K562 (cell line): ENCODE results near the gene XBP1. TPM values are rescaled to one million over a fixed set of nuclear protein-coding genes. Genes with fewer than 3 reads are reported as not detected.

ENCODE experiments used
- ATAC-seq: fragments of 200-7000 bp; cut with Tn5 transposase; 3 replicates; pipeline ENCODE4 v1.9.1; 2020; ENCODE audit warnings: moderate library complexity
- BruUV-seq: library from RNA; stranded (reverse); fragments of 400-500 nt; replicated peaks from 2 replicates; lab custom pipeline; 2021; lab: Mats Ljungman, UMichigan
- CTCF ChIA-PET: fragments of 300-600 bp; formaldehyde crosslinking; extraction: SDS; loops from one replicate; lab custom pipeline; 2021; ENCODE audit warnings: low intra/inter-chr PET ratio; lab: Yijun Ruan, JAX
- POLR2A ChIA-PET: fragments of 300-600, 350-650 bp; sonication (Branson Sonifier 250); formaldehyde crosslinking; extraction: SDS; loops from one replicate; lab custom pipeline; 2021; ENCODE audit warnings: antibody characterized with exemption, inconsistent platforms; lab: Yijun Ruan, JAX
- DNase-seq, 4 experiments: peaks; one replicate each; pipeline versions ENCODE4 v3.0.0 to v3.0.0-alpha.2; 2011 to 2018; ENCODE audit warnings: low spot score in 3 of 4, mixed read lengths in 3 of 4; ENCODE audit errors: extremely low read depth in 1 of 4
- FAIRE-seq: peaks from 2 replicates; lab custom pipeline; 2011; peaks lifted over from hg19 to GRCh38; lab: Jason Lieb, UNC
- H2AFZ ChIP-seq: 2 replicates; pipeline ENCODE4 v1.6.0; 2011; ENCODE audit warnings: low read depth, low read length, control low read depth, inconsistent platforms
- H3K27ac ChIP-seq: fragments of 200-600 bp; 3 replicates; pipeline ENCODE4 v1.8.0; 2011; ENCODE audit warnings: low read depth, mild to moderate bottlenecking, control low read depth, inconsistent platforms, low read length, moderate library complexity, mixed read lengths; ENCODE audit errors: extremely low read depth
- H3K27me3 ChIP-seq, 2 experiments: fragments of 300-600 bp in 1 of 2; 2 replicates in 1 of 2; 3 replicates in 1 of 2; pipeline versions ENCODE4 v1.6.0 to v1.8.0; 2011; ENCODE audit warnings: inconsistent platforms in 2 of 2, low read length in 2 of 2, mild to moderate bottlenecking in 1 of 2, mixed read lengths in 1 of 2, moderate library complexity in 1 of 2; ENCODE audit not compliant: control insufficient read depth in 2 of 2, insufficient read depth in 2 of 2
- H3K36me3 ChIP-seq: fragments of 300-600 bp; 3 replicates; pipeline ENCODE4 v1.8.0; 2011; ENCODE audit warnings: mild to moderate bottlenecking, low read length, inconsistent platforms; ENCODE audit not compliant: control insufficient read depth, insufficient read depth
- H3K4me1 ChIP-seq, 2 experiments: fragments of 200-600 bp in 1 of 2; replicated peaks in 1 of 2; 2 replicates in 1 of 2; 3 replicates in 1 of 2; pipeline versions ENCODE4 v1.5.1 to v1.8.0; 2011; ENCODE audit warnings: inconsistent platforms in 2 of 2, low read length in 2 of 2, mild to moderate bottlenecking in 1 of 2, mixed read lengths in 1 of 2, moderate library complexity in 1 of 2; ENCODE audit not compliant: control insufficient read depth in 2 of 2, insufficient read depth in 2 of 2
- H3K4me2 ChIP-seq: 2 replicates; pipeline ENCODE4 v1.6.1; 2011; ENCODE audit warnings: low read length, control low read depth, inconsistent platforms, mixed read lengths; ENCODE audit not compliant: insufficient read depth
- H3K4me3 ChIP-seq: fragments of 200-600 bp; sonication (generic), shearing (Covaris generic); 2 replicates; pipeline ENCODE4 v1.5.1; 2016; ENCODE audit warnings: control low read depth, inconsistent platforms
- H3K79me2 ChIP-seq: fragments of 200-600 bp; 3 replicates; pipeline ENCODE4 v1.8.0; 2011; ENCODE audit warnings: low read length, inconsistent platforms; ENCODE audit not compliant: control insufficient read depth, insufficient read depth
- H3K9ac ChIP-seq, 2 experiments: 2 replicates each; pipeline versions ENCODE4 v1.6.0 to v1.6.1; 2011; ENCODE audit warnings: low read depth in 2 of 2, low read length in 2 of 2, control low read depth in 1 of 2, inconsistent platforms in 1 of 2, mild to moderate bottlenecking in 1 of 2, mixed read lengths in 1 of 2; ENCODE audit not compliant: insufficient read depth in 1 of 2
- H3K9me1 ChIP-seq: one replicate; pipeline ENCODE4 v1.6.0; 2011; ENCODE audit warnings: inconsistent platforms, mild to moderate bottlenecking, low read length, moderate library complexity; ENCODE audit not compliant: control insufficient read depth, insufficient read depth
- H3K9me3 ChIP-seq: replicated peaks from 2 replicates; pipeline ENCODE4 v1.5.1; 2011; ENCODE audit warnings: low read depth, low read length, inconsistent platforms; ENCODE audit not compliant: control insufficient read depth, insufficient read depth
- H4K20me1 ChIP-seq: replicated peaks from 2 replicates; pipeline ENCODE4 v1.6.1; 2011; ENCODE audit warnings: low read length, inconsistent platforms, mixed read lengths; ENCODE audit not compliant: control insufficient read depth, insufficient read depth
- C11orf30 ChIP-seq: fragments of 450-650 bp; IDR thresholded peaks from 2 replicates; pipeline ENCODE4 v1.6.1; 2016; ENCODE audit warnings: low read depth, mild to moderate bottlenecking
- DIDO1 ChIP-seq: fragments of 450-650 bp; IDR thresholded peaks from 2 replicates; pipeline ENCODE4 v1.6.1; 2016; ENCODE audit warnings: low read depth, missing biosample characterization, missing genetic modification characterization
- HEY1 ChIP-seq: fragments of 250-450 bp; sonication (Bioruptor Pico); IDR thresholded peaks from 2 replicates; pipeline ENCODE4 v1.5.0; 2020; ENCODE audit warnings: mild to moderate bottlenecking, moderate library complexity, borderline replicate concordance
- HIVEP1 ChIP-seq: fragments of 250-450 bp; sonication (Bioruptor Pico); IDR thresholded peaks from 2 replicates; pipeline ENCODE4 v1.4.0; 2020; ENCODE audit warnings: mild to moderate bottlenecking
- KAT7 ChIP-seq: sonication (generic); formaldehyde crosslinking; IDR thresholded peaks from 2 replicates; pipeline ENCODE4 v1.8.0; 2022; ENCODE audit warnings: missing genetic modification reagents, mild to moderate bottlenecking, borderline replicate concordance
- KLF16 ChIP-seq: IDR thresholded peaks from 2 replicates; pipeline ENCODE4 v1.6.1; 2016; ENCODE audit warnings: antibody characterized with exemption
- MXD1 ChIP-seq: fragments of 250-450 bp; sonication (Bioruptor Pico); IDR thresholded peaks from 2 replicates; pipeline ENCODE4 v1.8.0; 2021; ENCODE audit warnings: borderline replicate concordance, mild to moderate bottlenecking, moderate library complexity; ENCODE audit not compliant: poor library complexity, severe bottlenecking
- NCOA1 ChIP-seq: fragments of 450-650 bp; IDR thresholded peaks from 2 replicates; pipeline ENCODE4 v1.6.1; 2016; ENCODE audit warnings: low read depth
- RFX5 ChIP-seq: IDR thresholded peaks from 2 replicates; pipeline ENCODE4 v1.6.1; 2011; ENCODE audit warnings: low read depth, mild to moderate bottlenecking, improper control_type of control experiment, low read length
- RNF2 ChIP-seq: sonication (generic); IDR thresholded peaks from 2 replicates; pipeline ENCODE4 v1.6.1; 2016
- SETDB1 ChIP-seq: IDR thresholded peaks from one replicate; pipeline ENCODE4 v1.6.1; 2012; ENCODE audit warnings: low read length, control low read depth, inconsistent platforms
- SMC3 ChIP-seq: conservative IDR thresholded peaks from 2 replicates; pipeline ENCODE4 v1.6.1; 2011; ENCODE audit warnings: low read depth, low read length, improper control_type of control experiment; ENCODE audit not compliant: insufficient read depth
- ZNF584 ChIP-seq: fragments of 200-800 bp; sonication (Bioruptor generic); IDR thresholded peaks from 2 replicates; pipeline ENCODE4 v1.6.1; 2016; ENCODE audit warnings: low read depth, mild to moderate bottlenecking, missing genetic modification characterization, missing compliant biosample characterization
- ZNF609 ChIP-seq: sonication (generic); formaldehyde crosslinking; IDR thresholded peaks from 2 replicates; pipeline ENCODE4 v1.8.1; 2023; ENCODE audit warnings: missing genetic modification reagents, mild to moderate bottlenecking, borderline replicate concordance
- WGBS: fragments of 100-300 bp; shearing (Covaris generic); methylation state at CpG from one replicate; pipeline ENCODE4 v1.1.6; 2016; ENCODE audit warnings: low coverage, mixed read lengths; ENCODE audit not compliant: insufficient coverage; ENCODE audit errors: missing lambda C conversion rate; 5-methylcytosine and 5-hydroxymethylcytosine counted together
- in situ Hi-C: fragments of 300-500 bp; cut with MboI; formaldehyde crosslinking; loops from 4 replicates; pipeline ENCODE4 v1.15.0; 2018; ENCODE audit warnings: inconsistent platforms, mixed read lengths
- intact Hi-C: fragments of 100-400 bp; cut with micrococcal nuclease; formaldehyde crosslinking; loops from 2 replicates; pipeline ENCODE4 v1.14.2; 2022
- polyA plus RNA-seq, 8 experiments: library from polyadenylated mRNA; depleted of rRNA in 4 of 8; stranded (reverse) in 5 of 8; unstranded in 3 of 8; fragments of >200 nt; fragmentation: Nextera tagmentation in 2 of 8; fragmentation: Illumina TruSeq in 1 of 8; extraction: Ambion mirVana in 2 of 8; extraction: Trizol in 1 of 8; gene quantifications; 2 replicates each; pipeline versions ENCODE4 v1.2.1 to v1.2.3, GENCODE V29; 2011 to 2014; ENCODE audit warnings: inconsistent platforms in 1 of 8, missing spikeins in 1 of 8
- total RNA-seq, 7 experiments: library from RNA; depleted of rRNA in 6 of 7; stranded (reverse); fragments of >200 nt in 6 of 7; fragmentation: Illumina TruSeq in 2 of 7; extraction: Trizol in 2 of 7; gene quantifications; 2 replicates each; pipeline versions ENCODE4 v1.2.1 to v1.2.3, GENCODE V29; 2011 to 2021; ENCODE audit warnings: low replicate concordance in 1 of 7

Gene XBP1
- total and polyA plus RNA-seq, 9 of the 15 experiments (the other 6 are each of a cell fraction or from before 2014, with no cell fraction given) = 25.0 to 218 (median 94.6) TPM

GRCh38 chr22:28815729-28816128 lies 15.4 kb upstream of the XBP1 start:
- H3K4me2 ChIP-seq = no peak overlapping the region
- H3K9ac ChIP-seq = no peak overlapping the region
- no peak overlapping the region for H3K27ac ChIP-seq

GRCh38 chr22:28815111-28815510 lies 14.7 kb upstream of the XBP1 start:
- H3K27ac ChIP-seq = no peak overlapping the region
- H3K27me3 ChIP-seq = no peaks in the 10 kb centered on the region
- no peak for DNase-seq
- ChIA-PET CTCF (no interaction called here), POLR2A (interaction anchor here (0.6 to 2.3 kb wide), 5 partner anchors 12 to 765 kb away, joined by 3 to 7 read pairs (median 3); partner anchors contain the start of genes CHEK2 and XBP1)
- H3K36me3 ChIP-seq = no peaks in the 10 kb centered on the region
- in situ Hi-C loops (no loop called here), intact Hi-C loops (no loop called here)
- no peak for FAIRE-seq
- H4K20me1 ChIP-seq = no peaks in the 10 kb centered on the region
- no peak overlapping the region for H3K4me2 ChIP-seq
- H3K9ac ChIP-seq = no peak overlapping the region
- no peaks in the 10 kb centered on the region for H3K79me2 ChIP-seq
- H3K4me1 ChIP-seq = peaks cover 7 to 18% of the 10 kb centered on the region in 2 experiments; a peak in 3 of 5 replicates
- WGBS = 66% methylated on average over 4 of the region's 6 CpGs
- no peaks in the 10 kb centered on the region for H3K9me1 ChIP-seq
- H2AFZ ChIP-seq = no peak overlapping the region
- H3K4me3 ChIP-seq = no peak overlapping the region
- ATAC-seq = no peak
- BruUV-seq = no TSS peak
- no peaks in the 10 kb centered on the region for H3K9me3 ChIP-seq
- TF ChIP-seq ZNF609 (CRISPR knock-in tag) (no peak), DIDO1 (tag) (no peak), SETDB1 (no peak), SMC3 (no peak), HIVEP1 (no peak), ZNF584 (CRISPR knock-in tag) (no peak), KAT7 (CRISPR knock-in tag) (no peak), KLF16 (no peak)

More at GRCh38 chr22:28815729-28816128, 15.4 kb upstream of the XBP1 start:
- peaks cover 7 to 15% of the 10 kb centered on the region in 2 experiments; a peak in 3 of 5 replicates for H3K4me1 ChIP-seq
- TF ChIP-seq NCOA1 (no peak), RFX5 (no peak), C11orf30 (no peak), MXD1 (CRISPR knock-in tag) (no peak), HEY1 (CRISPR knock-in tag) (no peak), RNF2 (no peak)
- DNase-seq (no peak), FAIRE-seq (no peak), ATAC-seq (no peak)
- WGBS = 80% methylated on average over 5 of the region's 6 CpGs
- POLR2A ChIA-PET = interaction anchor here (0.6 to 1.9 kb wide), 2 partner anchors 15 to 30 kb away, joined by 3 to 7 read pairs; partner anchors contain the start of gene XBP1
- intact Hi-C loops = no loop called here
- H3K27me3 ChIP-seq = no peaks in the 10 kb centered on the region
- CTCF ChIA-PET = no interaction called here
- no peaks in the 10 kb centered on the region for H4K20me1 ChIP-seq
- in situ Hi-C loops = no loop called here
- no peak overlapping the region for H3K4me3 ChIP-seq
- no peaks in the 10 kb centered on the region for H3K9me1 ChIP-seq
- H2AFZ ChIP-seq = no peak overlapping the region
- no TSS peak for BruUV-seq
- no peaks in the 10 kb centered on the region for H3K79me2 ChIP-seq
- no peaks in the 10 kb centered on the region for H3K9me3 ChIP-seq
- no peaks in the 10 kb centered on the region for H3K36me3 ChIP-seq
